Dedifferentiated amniotic fluid mesenchymal stem cell (primary cell): ENCODE measurements around the gene MDC1.
A peak's percentile ranks its signal among the peaks of the same experiment; 100 is the strongest.

Source experiments
- DNase-seq: peaks from one replicate; pipeline ENCODE4 v3.0.0-alpha.2; 2016; ENCODE audit errors: extremely low spot score

MDC1 gene

GRCh38 chr6:30747300-30747687 lies 30.2 kb upstream of the MDC1 start:
- no peak for DNase-seq

- DNase-seq, result peak; percentile 88
Measured at GRCh38 chr6:30744054-30744805, 27.1 kb upstream of the MDC1 start, which contains the start of gene IER3. Gene IER3, minus strand, starts transcription at chr6:30744547. Its CDS starts 29 bp downstream, at chr6:30744518.

GRCh38 chr6:30743099-30744053 lies 26.3 kb upstream of the MDC1 start:
- DNase-seq, result no peak

- peak; percentile 90 for DNase-seq
Measured at GRCh38 chr6:30742316-30743098, 25.4 kb upstream of the MDC1 start, which contains the start of gene FLOT1. Gene FLOT1, minus strand, starts transcription at chr6:30742687. Its CDS starts 498 bp downstream, at chr6:30742189.

- DNase-seq, result no peak
Measured at GRCh38 chr6:30741789-30742315, 24.8 kb upstream of the MDC1 start.

- DNase-seq, result no peak
Measured at GRCh38 chr6:30741063-30741779, 24.1 kb upstream of the MDC1 start.

GRCh38 chr6:30740540-30740870 lies 23.4 kb upstream of the MDC1 start:
- DNase-seq, result no peak

- DNase-seq, result no peak
Measured at GRCh38 chr6:30738532-30738931, 21.5 kb upstream of the MDC1 start.

- DNase-seq, result no peak
Measured at GRCh38 chr6:30735668-30736314, 18.7 kb upstream of the MDC1 start.

GRCh38 chr6:30732237-30732943 lies 15.3 kb upstream of the MDC1 start:
- no peak for DNase-seq

- DNase-seq, result no peak
Measured at GRCh38 chr6:30730601-30731435, 13.7 kb upstream of the MDC1 start.

- DNase-seq, result no peak
Measured at GRCh38 chr6:30727920-30728553, 11.0 kb upstream of the MDC1 start.

- no peak for DNase-seq
Measured at GRCh38 chr6:30726506-30727413, 9.7 kb upstream of the MDC1 start.

GRCh38 chr6:30725713-30726505 lies 8.8 kb upstream of the MDC1 start:
- DNase-seq, result no peak

GRCh38 chr6:30724906-30725667 lies 8.0 kb upstream of the MDC1 start:
- no peak for DNase-seq
